ENCODE results near the gene HNF4A. TPM values are rescaled to one million over a fixed set of nuclear protein-coding genes. Genes with fewer than 3 reads are reported as not detected.

HNF4A gene
- total RNA-seq, 2 experiments from 2014 or later = not detected

GRCh38 chr20:44411020-44411756 is 55.7 kb downstream of the HNF4A start:
- CTCF ChIA-PET (ENCODE audit: unreplicated experiment) = no interaction called here
- POLR2A ChIA-PET = no interaction called here

GRCh38 chr20:44411757-44412401 is 56.4 kb downstream of the HNF4A start:
- ChIA-PET CTCF (ENCODE audit: unreplicated experiment) (interaction anchor here (0.6 kb wide), 1 partner anchor 18 kb away, joined by 3 read pairs; no protein-coding TSS in a partner anchor), POLR2A (interaction anchor here (0.7 kb wide), 1 partner anchor 330 kb away, joined by 3 read pairs; no protein-coding TSS in a partner anchor)
- Histone ChIP-seq H3K4me3 (ENCODE audit: low read depth, low read length, poor library complexity, severe bottlenecking) (no peak overlapping the region), H3K9me3 (ENCODE audit: low read length) (no peaks in the 10 kb centered on the region), H4K20me1 (ENCODE audit: insufficient read depth, low read length) (no peaks in the 10 kb centered on the region), H3K4me2 (ENCODE audit: low read length) (no peak overlapping the region), H3K79me2 (ENCODE audit: insufficient read depth, low read depth, low read length) (no peaks in the 10 kb centered on the region), H2AFZ (ENCODE audit: low read length) (no peak overlapping the region), H3K27ac (ENCODE audit: low read depth, low read length, poor library complexity, severe bottlenecking) (no peak overlapping the region), H3K9me2 (ENCODE audit: insufficient read depth, low read length) (no peaks in the 10 kb centered on the region), H3K36me3 (ENCODE audit: insufficient read depth, low read length) (no peaks in the 10 kb centered on the region), H3K4me1 (ENCODE audit: insufficient read depth, low read length, poor library complexity, severe bottlenecking) (no peaks in the 10 kb centered on the region)
- no peak for DNase-seq (ENCODE audit: low spot score)
- TF ChIP-seq EZH2phosphoT487 (IDR thresholded peaks at IDR 0.05; ENCODE audit: borderline replicate concordance, low read depth, low read length) (no peak), CTCF (conservative IDR thresholded peaks at IDR 0.05; ENCODE audit: low read length) (no peak)
- BruUV-seq (replicated peaks) = no TSS peak
- intact Hi-C loops (cut with micrococcal nuclease; ENCODE audit: unreplicated experiment) = no loop called here

More at GRCh38 chr20:44411020-44411756, 55.7 kb downstream of the HNF4A start:
- H3K36me3 ChIP-seq (ENCODE audit: insufficient read depth, low read length) = no peaks in the 10 kb centered on the region
- no peak overlapping the region for H3K27ac ChIP-seq (ENCODE audit: low read depth, low read length, poor library complexity, severe bottlenecking)
- H3K4me2 ChIP-seq (ENCODE audit: low read length) = no peak overlapping the region
- H3K9me3 ChIP-seq (ENCODE audit: low read length) = no peaks in the 10 kb centered on the region
- H3K4me3 ChIP-seq (ENCODE audit: low read depth, low read length, poor library complexity, severe bottlenecking) = no peak overlapping the region
- no peaks in the 10 kb centered on the region for H3K9me2 ChIP-seq (ENCODE audit: insufficient read depth, low read length)
- no peaks in the 10 kb centered on the region for H3K4me1 ChIP-seq (ENCODE audit: insufficient read depth, low read length, poor library complexity, severe bottlenecking)
- intact Hi-C loops (cut with micrococcal nuclease; ENCODE audit: unreplicated experiment) = no loop called here
- BruUV-seq (replicated peaks) = no TSS peak
- H2AFZ ChIP-seq (ENCODE audit: low read length) = no peak overlapping the region
- no peak for DNase-seq (ENCODE audit: low spot score)
- H4K20me1 ChIP-seq (ENCODE audit: insufficient read depth, low read length) = no peaks in the 10 kb centered on the region
- no peak for TF ChIP-seq CTCF (conservative IDR thresholded peaks at IDR 0.05; ENCODE audit: low read length)
- TF ChIP-seq EZH2phosphoT487 (IDR thresholded peaks at IDR 0.05; ENCODE audit: borderline replicate concordance, low read depth, low read length) = no peak
- no peaks in the 10 kb centered on the region for H3K79me2 ChIP-seq (ENCODE audit: insufficient read depth, low read depth, low read length)

All from OCI-LY7 (cell line).